GM21447 (cell line): ENCODE measurements around the gene NAP1L1.

Experiments
- ATAC-seq: cut with Tn5 transposase; IDR thresholded peaks from one replicate; pipeline ENCODE4 v1.9.1; 2021; ENCODE audit not compliant: unreplicated experiment

The NAP1L1 gene

DNA sequence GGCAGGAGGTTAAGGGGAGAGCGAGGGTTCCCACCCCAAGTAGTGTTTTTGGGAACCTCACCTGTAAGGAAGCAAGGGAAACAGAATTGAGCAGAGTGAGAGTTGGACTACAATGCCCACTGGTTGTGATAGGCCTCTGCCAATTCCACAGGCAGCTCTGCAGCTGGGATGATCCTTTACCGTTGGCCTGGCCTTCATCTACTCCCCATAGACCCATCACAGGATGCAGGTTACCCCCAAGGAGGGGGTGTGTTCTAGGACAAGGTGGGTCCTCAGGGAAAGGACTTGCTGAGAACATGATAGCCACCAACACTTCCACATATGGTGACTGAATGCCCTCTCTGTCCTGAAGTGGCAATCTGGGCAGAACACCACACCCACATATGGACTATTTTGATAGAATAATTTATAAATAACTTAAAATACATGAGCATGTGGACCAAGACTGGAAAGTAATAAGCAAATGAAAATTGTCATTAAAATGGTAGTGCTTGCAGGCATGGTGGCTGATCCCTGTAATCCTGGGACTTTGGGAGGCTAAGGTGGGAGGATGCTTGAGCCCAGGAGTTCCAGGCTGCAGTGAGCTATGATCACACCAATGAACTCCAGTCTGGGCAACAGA, 61.3 kb downstream of the NAP1L1 start:
- ATAC-seq, result no peak

- ATAC-seq, result no peak
Measured at GRCh38 chr12:76022506-76022905, 62.0 kb downstream of the NAP1L1 start.

- peak; percentile 56 for ATAC-seq
Measured at GRCh38 chr12:76020731-76021672, 63.5 kb downstream of the NAP1L1 start.

DNA sequence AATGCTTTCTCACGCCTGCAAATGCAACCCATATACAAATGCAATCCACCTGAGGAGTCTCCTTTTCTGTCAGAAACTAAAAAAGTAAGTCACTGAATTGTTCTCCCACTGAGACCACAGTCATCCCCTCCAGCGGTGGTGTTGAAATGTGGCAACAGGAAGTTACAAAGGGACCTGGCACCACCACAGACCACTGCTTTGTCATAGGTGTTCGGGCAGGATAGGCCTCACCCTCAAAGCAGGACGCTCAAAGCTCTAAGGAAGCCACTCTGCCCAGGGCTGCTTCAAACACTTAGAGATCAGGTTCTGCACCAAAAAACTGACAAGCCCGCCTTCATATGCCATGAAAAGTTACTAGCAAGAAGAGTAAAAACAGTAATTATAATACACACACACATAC, 64.2 kb downstream of the NAP1L1 start:
- ATAC-seq, result peak; percentile 76

GRCh38 chr12:76018672-76019071, 65.8 kb downstream of the NAP1L1 start:
- ATAC-seq, result no peak

DNA sequence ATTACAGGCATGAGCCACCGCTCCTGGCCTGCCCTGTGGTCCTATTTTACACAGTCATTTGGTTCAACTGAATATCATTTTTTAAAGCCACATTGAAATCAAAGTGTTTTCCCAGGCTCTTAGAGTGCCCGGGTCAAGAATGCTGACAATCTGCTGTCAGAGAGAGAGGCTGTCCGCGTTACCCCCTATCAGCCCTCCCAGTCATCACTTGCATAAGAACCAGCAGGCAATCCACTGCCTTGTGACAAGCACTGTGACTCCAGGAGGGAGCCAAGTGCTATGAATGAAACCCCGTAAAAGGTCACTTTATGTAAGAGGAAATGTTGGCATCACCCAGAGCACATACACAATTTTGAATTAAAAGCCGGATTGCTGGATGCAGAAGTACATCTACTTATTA, 66.4 kb downstream of the NAP1L1 start:
- no peak for ATAC-seq

DNA sequence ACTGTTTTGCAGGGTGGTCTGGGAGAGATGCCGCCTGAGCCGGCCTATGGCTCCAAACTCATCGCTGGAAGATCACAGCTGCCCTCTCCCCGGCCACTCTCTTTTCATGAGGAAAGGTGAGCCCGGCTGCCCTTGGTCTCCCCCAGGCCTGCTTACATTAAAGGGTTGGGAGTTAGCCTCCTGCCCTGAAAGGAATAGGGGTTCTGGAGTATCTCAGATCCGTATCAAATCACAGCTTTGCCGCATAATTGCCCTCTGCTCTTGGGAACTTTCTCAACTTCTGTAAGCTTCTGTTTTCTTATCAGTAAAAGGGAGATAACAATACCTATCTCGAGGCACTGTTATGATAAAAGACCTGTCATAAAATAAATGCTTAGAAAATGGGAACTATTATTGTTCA, 70.5 kb downstream of the NAP1L1 start:
- no peak for ATAC-seq

- no peak for ATAC-seq
Measured at GRCh38 chr12:76013603-76014002, 70.9 kb downstream of the NAP1L1 start.

GRCh38 chr12:76012644-76013043, 71.8 kb downstream of the NAP1L1 start:
- no peak for ATAC-seq

DNA sequence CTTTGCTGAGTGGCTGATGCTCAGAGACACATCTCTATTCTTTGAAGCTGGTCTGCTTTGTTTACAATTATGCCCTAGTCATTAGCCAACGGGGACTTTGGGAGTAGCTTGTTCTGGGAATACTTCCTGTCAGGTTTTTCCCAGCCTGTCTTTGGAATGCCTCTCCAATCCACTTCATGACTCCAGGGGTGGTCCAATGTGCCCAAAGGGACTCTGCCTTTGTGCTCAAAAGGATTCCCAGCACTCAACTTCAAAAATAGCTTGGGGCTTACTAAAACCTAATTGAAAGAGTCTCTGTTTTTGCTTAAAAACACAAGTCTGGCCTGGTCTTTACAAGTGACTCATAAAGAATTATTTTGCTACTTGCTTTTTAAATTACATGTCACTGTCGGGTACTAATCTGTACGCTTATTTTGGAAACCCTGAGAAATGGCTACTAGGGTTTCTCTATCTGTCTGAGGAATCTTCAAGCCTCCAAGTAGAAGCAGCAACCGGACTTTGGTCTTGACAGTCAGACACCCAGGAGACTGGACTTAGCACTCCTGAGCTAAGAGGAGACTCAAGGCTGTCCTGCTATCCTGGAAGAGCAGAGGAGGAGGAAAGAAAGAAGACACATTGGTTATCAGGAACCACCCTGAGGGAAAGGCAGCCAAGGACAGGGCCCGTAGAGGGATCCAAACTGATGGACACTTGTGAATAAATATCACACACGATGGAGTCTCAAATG, 73.6 kb downstream of the NAP1L1 start:
- no peak for ATAC-seq

DNA sequence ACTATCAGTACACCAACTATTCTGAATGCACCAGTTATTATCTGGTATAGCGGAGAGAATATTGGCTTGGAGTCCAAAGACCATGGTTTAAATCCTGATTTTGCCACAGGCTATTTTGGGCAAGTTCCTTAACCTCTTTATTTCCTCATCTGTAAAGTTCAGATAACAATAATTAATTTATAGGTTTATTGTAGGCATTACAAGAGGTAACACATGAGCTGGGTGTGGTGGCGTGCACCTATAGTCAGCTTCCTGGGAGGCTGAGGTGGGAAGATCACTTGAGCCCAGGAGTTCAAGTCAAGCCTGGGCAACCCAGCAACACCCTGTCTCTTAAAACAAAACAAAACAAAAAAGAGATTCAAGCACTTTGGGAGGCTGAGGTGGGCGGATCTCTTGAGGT, 76.1 kb downstream of the NAP1L1 start:
- ATAC-seq, result no peak

DNA sequence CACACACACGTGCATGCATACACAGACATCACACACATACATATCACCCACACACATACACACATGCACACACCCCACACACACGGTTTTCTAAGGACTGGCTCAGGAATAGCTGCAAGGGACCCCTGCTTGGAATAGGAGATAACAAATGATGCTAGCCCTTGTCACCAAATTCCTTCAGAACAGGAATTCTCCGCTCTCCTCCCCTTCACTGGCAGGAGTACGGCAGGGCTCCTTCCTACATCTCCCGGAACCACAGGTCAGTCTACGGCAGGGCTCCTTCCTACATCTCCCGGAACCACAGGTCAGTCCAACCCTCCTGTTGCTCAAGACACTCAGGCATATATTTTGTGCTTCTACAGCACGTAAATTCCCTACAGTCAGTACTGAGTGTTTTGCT, 76.8 kb downstream of the NAP1L1 start:
- no peak for ATAC-seq

DNA sequence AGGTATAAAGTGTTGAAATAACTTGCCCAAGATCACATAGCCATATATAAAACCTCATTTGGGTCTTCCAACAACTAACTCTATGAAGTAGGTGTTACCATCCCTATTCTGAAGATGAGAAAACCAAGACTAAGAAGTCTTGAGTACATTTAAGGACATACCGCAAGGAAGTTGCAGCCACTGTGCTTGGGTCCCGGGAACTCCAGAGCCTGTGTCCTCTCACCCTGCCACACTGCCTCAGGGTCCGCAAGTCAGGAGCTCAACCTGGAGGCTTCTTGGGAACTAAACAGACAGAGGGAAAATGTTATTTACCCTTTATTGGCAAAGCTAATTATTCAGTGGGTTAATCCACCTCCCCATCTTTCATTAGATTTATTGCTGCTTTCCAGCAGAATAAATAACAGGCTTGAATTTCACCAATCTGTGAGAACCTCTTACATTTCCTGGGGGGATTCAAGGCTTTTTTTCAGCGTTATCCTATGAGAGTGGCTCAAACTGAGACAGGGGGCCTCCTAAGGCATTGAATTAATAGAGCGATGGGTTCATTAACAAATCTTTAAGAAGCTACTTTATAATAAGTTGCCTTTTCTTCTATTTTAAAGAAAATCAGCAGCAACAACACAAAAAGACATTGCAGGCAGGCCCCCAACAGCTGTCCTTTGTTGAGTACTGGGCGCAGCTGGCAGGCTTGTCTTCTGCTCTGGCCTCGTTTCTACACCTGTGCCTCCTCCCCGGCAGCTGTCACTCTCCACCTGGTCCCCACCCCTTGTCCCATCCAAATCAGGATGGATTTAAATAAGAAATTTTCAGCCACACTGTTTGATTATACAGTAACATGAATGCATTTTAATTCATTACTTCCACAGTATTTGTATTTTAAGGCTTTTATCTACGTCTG, 78.2 kb downstream of the NAP1L1 start:
- ATAC-seq, result no peak

- no peak for ATAC-seq
Measured at GRCh38 chr12:76003355-76003638, 81.2 kb downstream of the NAP1L1 start.

- ATAC-seq, result no peak
Measured at GRCh38 chr12:76002598-76003354, 81.7 kb downstream of the NAP1L1 start.

- no peak for ATAC-seq
Measured at GRCh38 chr12:75998292-75999063, 86.0 kb downstream of the NAP1L1 start.

DNA sequence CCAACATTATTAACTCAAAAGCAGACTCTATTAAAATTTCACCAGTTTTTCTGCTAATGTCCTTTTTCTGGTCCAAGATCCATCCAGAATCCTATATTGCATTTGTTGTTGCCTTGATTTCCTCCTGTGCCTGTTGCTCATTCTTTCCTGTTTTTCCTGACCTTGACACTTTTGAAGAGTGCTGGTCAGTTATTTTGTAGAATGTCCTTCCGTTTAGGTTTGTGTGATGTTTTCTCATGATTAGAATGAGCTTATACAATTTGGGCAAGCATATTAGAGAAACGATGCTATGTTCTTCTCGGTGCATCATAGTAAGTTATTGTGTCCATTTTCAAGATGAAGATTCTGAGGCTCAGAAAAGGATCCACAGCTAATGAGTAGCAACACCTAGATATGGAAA, 86.8 kb downstream of the NAP1L1 start:
- ATAC-seq, result no peak

GRCh38 chr12:75996861-75997447, 87.5 kb downstream of the NAP1L1 start:
- no peak for ATAC-seq

- ATAC-seq, result no peak
Measured at GRCh38 chr12:75995691-75996090, 88.8 kb downstream of the NAP1L1 start.
